Measurements from ENCODE around the gene ANTXR1. TPM values are rescaled to one million over a fixed set of nuclear protein-coding genes. Genes with fewer than 3 reads are reported as not detected.

ANTXR1 gene
- total RNA-seq, 1 donor from 2014 or later, result 144 TPM

DNA sequence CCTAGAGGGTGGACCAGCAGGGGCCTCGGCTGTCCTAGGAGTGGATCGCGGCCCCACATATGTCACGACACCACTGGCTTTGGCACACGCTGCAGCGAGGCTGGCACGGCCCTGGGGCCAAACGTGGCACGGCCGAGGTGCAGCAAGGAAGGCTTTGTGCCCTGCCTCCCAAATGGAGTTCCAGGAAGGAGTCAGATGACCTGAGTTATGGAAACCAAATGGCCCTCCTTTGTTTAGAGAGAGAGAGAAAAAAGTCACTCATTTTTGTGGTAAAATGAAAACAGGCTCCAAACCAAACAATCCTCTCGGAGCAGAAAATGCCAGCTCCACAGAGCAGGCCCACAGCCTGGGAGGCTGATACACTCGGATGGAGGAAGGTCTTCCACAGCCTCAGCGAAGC, 105.6 kb downstream of the ANTXR1 start:
- Mint-ChIP-seq H3K9me3 (no peaks in the 10 kb centered on the region), H3K4me3 (no peak overlapping the region), H3K36me3 (peaks cover 12% of the 10 kb centered on the region), H3K4me1 (peaks cover 14% of the 10 kb centered on the region), H3K27me3 (ENCODE audit: low read depth) (no peaks in the 10 kb centered on the region), H3K27ac (peak overlapping the region; percentile 50)
- no peak for DNase-seq (ENCODE audit: low spot score in 2 of 2, unreplicated experiment in 2 of 2)
- TF ChIP-seq, protein P1, sequence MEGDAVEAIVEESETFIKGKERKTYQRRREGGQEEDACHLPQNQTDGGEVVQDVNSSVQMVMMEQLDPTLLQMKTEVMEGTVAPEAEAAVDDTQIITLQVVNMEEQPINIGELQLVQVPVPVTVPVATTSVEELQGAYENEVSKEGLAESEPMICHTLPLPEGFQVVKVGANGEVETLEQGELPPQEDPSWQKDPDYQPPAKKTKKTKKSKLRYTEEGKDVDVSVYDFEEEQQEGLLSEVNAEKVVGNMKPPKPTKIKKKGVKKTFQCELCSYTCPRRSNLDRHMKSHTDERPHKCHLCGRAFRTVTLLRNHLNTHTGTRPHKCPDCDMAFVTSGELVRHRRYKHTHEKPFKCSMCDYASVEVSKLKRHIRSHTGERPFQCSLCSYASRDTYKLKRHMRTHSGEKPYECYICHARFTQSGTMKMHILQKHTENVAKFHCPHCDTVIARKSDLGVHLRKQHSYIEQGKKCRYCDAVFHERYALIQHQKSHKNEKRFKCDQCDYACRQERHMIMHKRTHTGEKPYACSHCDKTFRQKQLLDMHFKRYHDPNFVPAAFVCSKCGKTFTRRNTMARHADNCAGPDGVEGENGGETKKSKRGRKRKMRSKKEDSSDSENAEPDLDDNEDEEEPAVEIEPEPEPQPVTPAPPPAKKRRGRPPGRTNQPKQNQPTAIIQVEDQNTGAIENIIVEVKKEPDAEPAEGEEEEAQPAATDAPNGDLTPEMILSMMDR (IDR thresholded peaks at IDR 0.05; ENCODE audit: unreplicated experiment), result no peak

DNA sequence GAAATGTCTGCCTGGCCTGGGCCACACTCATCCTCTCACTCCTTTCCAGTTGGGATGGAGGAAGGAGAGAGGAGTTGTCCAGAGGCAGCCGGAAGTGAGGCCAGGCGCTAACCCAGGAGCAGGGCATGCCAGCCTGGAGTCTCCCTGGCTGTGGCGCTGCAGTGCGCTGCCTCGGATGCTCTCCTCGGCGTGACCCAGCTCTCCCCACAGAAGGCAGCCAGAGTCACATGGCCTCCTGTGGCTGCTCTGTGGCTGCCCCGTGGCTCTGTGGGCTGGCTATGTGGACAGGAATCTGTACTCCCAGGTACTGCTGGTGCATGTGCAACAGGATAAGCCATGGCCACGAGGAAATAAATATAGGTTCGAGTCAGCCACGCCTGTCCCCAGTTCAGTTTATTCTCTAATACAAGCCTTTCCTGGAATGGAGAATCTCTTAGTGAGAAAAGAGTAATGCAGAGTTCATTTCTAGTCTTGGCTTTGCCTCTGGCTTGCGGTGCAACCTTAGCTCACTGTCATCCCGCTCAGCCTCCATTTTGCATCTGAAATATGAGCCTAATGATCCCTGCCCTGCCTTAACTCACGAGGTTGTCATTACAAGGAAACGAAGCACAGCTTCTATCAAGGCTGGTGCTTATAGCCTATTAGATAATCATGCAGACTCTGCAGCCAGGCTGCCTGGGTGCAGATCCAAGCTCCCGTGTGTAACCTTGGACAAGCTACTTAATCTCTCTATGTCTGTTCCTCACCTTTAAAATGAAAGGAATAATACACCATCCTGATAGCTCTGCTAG, 106.3 kb downstream of the ANTXR1 start:
- DNase-seq (ENCODE audit: low spot score in 2 of 2, unreplicated experiment in 2 of 2), result no peak
- H3K4me3 Mint-ChIP-seq, result no peak overlapping the region
- peaks cover 14% of the 10 kb centered on the region for H3K4me1 Mint-ChIP-seq
- H3K9me3 Mint-ChIP-seq, result no peaks in the 10 kb centered on the region
- TF ChIP-seq, protein P1 (IDR thresholded peaks at IDR 0.05; ENCODE audit: unreplicated experiment), result no peak
- H3K27me3 Mint-ChIP-seq (ENCODE audit: low read depth), result no peaks in the 10 kb centered on the region
- peaks cover 12% of the 10 kb centered on the region for H3K36me3 Mint-ChIP-seq
- peak overlapping the region; percentile 35 for H3K27ac Mint-ChIP-seq

DNA sequence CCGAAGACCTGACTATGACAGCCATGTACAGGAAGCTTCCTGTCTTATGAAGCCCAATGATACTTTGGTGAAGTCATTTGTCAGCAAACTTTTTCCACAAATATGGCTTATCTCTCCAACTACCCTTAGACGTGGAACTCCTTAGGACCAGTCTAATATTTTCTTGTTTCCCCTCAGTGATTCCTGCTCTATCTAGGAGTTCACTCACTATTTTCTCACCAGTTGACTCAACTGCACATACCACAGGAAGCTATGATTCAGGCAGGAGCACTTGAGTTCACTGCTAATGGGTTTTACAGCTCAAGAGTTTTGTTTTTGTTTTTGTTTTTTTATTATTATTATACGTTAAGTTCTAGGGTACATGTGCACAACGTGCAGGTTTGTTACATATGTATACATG, 109.3 kb downstream of the ANTXR1 start:
- no peak overlapping the region for H3K4me3 Mint-ChIP-seq
- DNase-seq (ENCODE audit: low spot score in 2 of 2, unreplicated experiment in 2 of 2), result no peak
- H3K4me1 Mint-ChIP-seq, result peaks cover 11% of the 10 kb centered on the region
- no peak overlapping the region for H3K27ac Mint-ChIP-seq
- TF ChIP-seq, protein P1 (IDR thresholded peaks at IDR 0.05; ENCODE audit: unreplicated experiment), result no peak
- H3K36me3 Mint-ChIP-seq, result peaks cover 28% of the 10 kb centered on the region
- H3K27me3 Mint-ChIP-seq (ENCODE audit: low read depth), result no peaks in the 10 kb centered on the region
- H3K9me3 Mint-ChIP-seq, result no peaks in the 10 kb centered on the region

DNA sequence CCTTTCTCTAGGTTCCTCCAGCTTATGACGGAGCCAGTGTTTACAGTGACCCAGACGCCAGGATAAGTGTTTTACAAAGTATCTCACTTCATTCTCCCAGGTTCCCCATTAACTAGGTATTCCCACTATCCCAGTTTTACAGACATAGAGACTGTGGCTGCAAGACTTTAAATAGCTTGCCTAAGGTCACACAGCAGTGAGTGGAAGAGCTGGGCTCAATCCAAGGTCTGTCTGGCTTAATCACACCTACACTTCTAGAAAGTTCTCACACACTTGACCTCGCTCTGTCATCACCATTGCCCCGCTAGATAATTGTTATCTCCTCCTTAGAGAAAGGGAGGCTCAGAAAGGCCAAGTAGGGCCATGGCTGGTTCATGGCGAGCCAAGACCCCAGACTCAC, 110.2 kb downstream of the ANTXR1 start:
- Mint-ChIP-seq H3K4me1 (peaks cover 11% of the 10 kb centered on the region), H3K36me3 (peaks cover 32% of the 10 kb centered on the region), H3K27ac (no peak overlapping the region), H3K4me3 (no peak overlapping the region), H3K9me3 (no peaks in the 10 kb centered on the region), H3K27me3 (ENCODE audit: low read depth) (no peaks in the 10 kb centered on the region)
- no peak for DNase-seq (ENCODE audit: low spot score in 2 of 2, unreplicated experiment in 2 of 2)
- TF ChIP-seq, protein P1 (IDR thresholded peaks at IDR 0.05; ENCODE audit: unreplicated experiment), result no peak

DNA sequence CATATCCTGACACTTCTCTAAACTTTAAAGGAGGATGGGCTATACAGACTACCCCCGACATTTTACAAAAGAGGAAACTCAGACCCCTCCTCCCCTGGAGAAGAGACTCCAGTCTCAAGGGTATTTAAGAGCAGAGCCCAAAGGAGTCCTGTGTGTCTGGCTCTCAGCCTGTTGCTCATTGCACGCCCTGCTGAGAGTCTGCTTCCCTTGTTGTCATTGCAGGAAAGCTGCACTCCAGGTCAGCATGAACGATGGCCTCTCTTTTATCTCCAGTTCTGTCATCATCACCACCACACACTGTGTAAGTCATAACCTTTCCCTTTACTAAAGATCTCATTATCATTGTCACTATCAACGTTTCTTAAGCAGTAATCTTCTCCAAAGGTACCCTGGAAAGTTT, 111.4 kb downstream of the ANTXR1 start:
- H3K27ac Mint-ChIP-seq, result no peak overlapping the region
- peaks cover 6% of the 10 kb centered on the region for H3K4me1 Mint-ChIP-seq
- H3K36me3 Mint-ChIP-seq, result peaks cover 39% of the 10 kb centered on the region
- no peak for DNase-seq (ENCODE audit: low spot score in 2 of 2, unreplicated experiment in 2 of 2)
- no peak overlapping the region for H3K4me3 Mint-ChIP-seq
- no peaks in the 10 kb centered on the region for H3K9me3 Mint-ChIP-seq
- TF ChIP-seq, protein P1 (IDR thresholded peaks at IDR 0.05; ENCODE audit: unreplicated experiment), result no peak
- H3K27me3 Mint-ChIP-seq (ENCODE audit: low read depth), result no peaks in the 10 kb centered on the region
